Right lobe of liver (tissue), 6 donors: ENCODE results near the gene HTRA1. TPM values are rescaled to one million over a fixed set of nuclear protein-coding genes. Genes with fewer than 3 reads are reported as not detected.
A peak's percentile ranks its signal among the peaks of the same experiment; 100 is the strongest.

Source experiments
- ATAC-seq, 4 donors: fragments of 200-7000 bp; cut with Tn5 transposase; one replicate each; pipeline ENCODE4 v1.9.1; 2020; ENCODE audit warnings: mild to moderate bottlenecking in 4 of 4, moderate library complexity in 4 of 4
- DNase-seq, 3 donors: peaks; one replicate each; pipeline ENCODE4 v3.0.0-alpha.2; 2020
- H3K27ac ChIP-seq, 3 donors: fragments of 200-600 bp; one replicate each; pipeline ENCODE4 v1.8.0; 2022
- H3K27me3 ChIP-seq, 2 donors: fragments of 200-600 bp; one replicate each; pipeline ENCODE4 v1.8.0; 2022
- H3K36me3 ChIP-seq, 4 donors: fragments of 200-600 bp; sonication (generic) in 1 of 4; one replicate each; pipeline versions ENCODE4 v1.5.1 to v1.8.0; 2017 to 2022; ENCODE audit warnings: control low read depth in 1 of 4
- H3K4me1 ChIP-seq, 4 donors: fragments of 200-600 bp; sonication (generic) in 1 of 4; one replicate each; pipeline versions ENCODE4 v1.5.1 to v1.8.0; 2017 to 2022; ENCODE audit warnings: control low read depth in 1 of 4
- H3K4me3 ChIP-seq, 3 donors: fragments of 200-600 bp; one replicate each; pipeline ENCODE4 v1.8.0; 2022
- H3K9me3 ChIP-seq, 4 donors: fragments of 200-600 bp; sonication (generic) in 1 of 4; one replicate each; pipeline versions ENCODE4 v1.5.1 to v1.8.0; 2017 to 2022; ENCODE audit warnings: control low read depth in 1 of 4
- POLR2A ChIP-seq: fragments of 450-650 bp; IDR thresholded peaks from one replicate; pipeline ENCODE4 v1.6.1; 2017; ENCODE audit warnings: antibody characterized with exemption, mild to moderate bottlenecking
- WGBS: methylation state at CpG from one replicate; pipeline ENCODE4 v1.1.6; 2018; ENCODE audit warnings: low coverage, low lambda C conversion rate; ENCODE audit not compliant: insufficient coverage; ENCODE audit errors: missing lambda C conversion rate; 5-methylcytosine and 5-hydroxymethylcytosine counted together
- intact Hi-C, 2 donors: fragments of 100-400 bp; cut with DNase I; formaldehyde crosslinking; loops; one replicate each; pipeline versions ENCODE4 v1.11.2 to v1.14.1; 2022
- total RNA-seq, 6 experiments: library from RNA; depleted of rRNA in 2 of 6; stranded (reverse); fragments of >200 nt in 2 of 6; fragmentation: NEBNext Ultra II Directional in 3 of 6; extraction: Animal tissue kit (Norgen Biotek cat#: 25700) in 3 of 6; gene quantifications; one replicate each; pipeline versions ENCODE4 v1.1.0 to v1.2.4, GENCODE V29; 2016 to 2023
- TF ChIP-seq, protein P1 (sequence below), 4 donors: fragments of 200-600 bp in 3 of 4; fragments of 450-650 bp in 1 of 4; IDR thresholded peaks; one replicate each; pipeline versions ENCODE4 v1.5.1 to v1.8.0; 2016 to 2022; ENCODE audit warnings: antibody characterized with exemption in 4 of 4, mild to moderate bottlenecking in 2 of 4
- donor health status: DM: no; HTN: yes; CAD: no.
- donor health status: DM: no; HTN: no; CAD: no.
- donor health status: DM: no; HTN: no; CAD: no.
- donor health status: DM: no; HTN: yes; CAD: no.
- donor health status: DM: no; HTN: yes; CAD: no.

The HTRA1 gene
- total RNA-seq, 6 experiments from 2014 or later, result 91.9 to 224 (median 134) TPM

- Histone ChIP-seq H3K36me3 (no peaks in the 10 kb centered on the region), H3K4me3 (no peak overlapping the region), H3K4me1 (peaks cover 0 to 13% (median 4%) of the 10 kb centered on the region in 4 donors), H3K27me3 (no peaks in the 10 kb centered on the region), H3K9me3 (no peaks in the 10 kb centered on the region), H3K27ac (no peak overlapping the region)
- ATAC-seq (peak; percentile 82 to 85 (median 83)), DNase-seq (peak in 1 of 3 donors; percentile 56)
- WGBS, result 42% methylated on average over 4 of the region's 5 CpGs
- intact Hi-C loops, result no loop called here
- TF ChIP-seq, protein P1, sequence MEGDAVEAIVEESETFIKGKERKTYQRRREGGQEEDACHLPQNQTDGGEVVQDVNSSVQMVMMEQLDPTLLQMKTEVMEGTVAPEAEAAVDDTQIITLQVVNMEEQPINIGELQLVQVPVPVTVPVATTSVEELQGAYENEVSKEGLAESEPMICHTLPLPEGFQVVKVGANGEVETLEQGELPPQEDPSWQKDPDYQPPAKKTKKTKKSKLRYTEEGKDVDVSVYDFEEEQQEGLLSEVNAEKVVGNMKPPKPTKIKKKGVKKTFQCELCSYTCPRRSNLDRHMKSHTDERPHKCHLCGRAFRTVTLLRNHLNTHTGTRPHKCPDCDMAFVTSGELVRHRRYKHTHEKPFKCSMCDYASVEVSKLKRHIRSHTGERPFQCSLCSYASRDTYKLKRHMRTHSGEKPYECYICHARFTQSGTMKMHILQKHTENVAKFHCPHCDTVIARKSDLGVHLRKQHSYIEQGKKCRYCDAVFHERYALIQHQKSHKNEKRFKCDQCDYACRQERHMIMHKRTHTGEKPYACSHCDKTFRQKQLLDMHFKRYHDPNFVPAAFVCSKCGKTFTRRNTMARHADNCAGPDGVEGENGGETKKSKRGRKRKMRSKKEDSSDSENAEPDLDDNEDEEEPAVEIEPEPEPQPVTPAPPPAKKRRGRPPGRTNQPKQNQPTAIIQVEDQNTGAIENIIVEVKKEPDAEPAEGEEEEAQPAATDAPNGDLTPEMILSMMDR (IDR thresholded peaks at IDR 0.05), result no peak
Measured at GRCh38 chr10:122526892-122527291, 65.5 kb downstream of the HTRA1 start.

DNA sequence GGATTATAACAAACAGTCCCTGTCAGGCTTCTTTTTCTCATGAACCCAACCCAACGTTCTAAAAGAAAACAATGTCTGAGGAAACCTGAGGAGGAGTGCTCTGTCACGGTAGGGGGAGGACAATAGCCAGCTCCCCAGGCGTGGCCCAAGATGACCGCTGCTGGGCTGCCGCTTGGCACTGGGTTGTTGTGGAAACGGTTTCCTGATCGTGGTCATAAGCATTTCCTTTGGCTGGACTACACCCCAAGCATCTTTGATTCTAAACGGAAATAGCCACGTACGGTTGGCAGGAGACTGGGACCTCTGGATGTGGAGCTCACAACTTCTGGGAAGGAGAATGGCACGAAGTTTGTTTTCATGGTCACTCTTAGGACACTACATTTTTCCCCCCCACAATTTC, 68.8 kb downstream of the HTRA1 start:
- DNase-seq, result no peak
- TF ChIP-seq, protein P1 (IDR thresholded peaks at IDR 0.05), result no peak
- TF ChIP-seq POLR2A, result no peak
- WGBS, result 58% methylated on average over 8 of the region's 11 CpGs
- peaks cover 0 to 13% (median 4%) of the 10 kb centered on the region in 4 donors for H3K4me1 ChIP-seq
- no peak overlapping the region for H3K27ac ChIP-seq
- H3K36me3 ChIP-seq, result no peaks in the 10 kb centered on the region
- peak in 1 of 4 donors; percentile 38 for ATAC-seq
- intact Hi-C loops, result no loop called here
- no peaks in the 10 kb centered on the region for H3K9me3 ChIP-seq
- no peak overlapping the region for H3K4me3 ChIP-seq
- H3K27me3 ChIP-seq, result no peaks in the 10 kb centered on the region

GRCh38 chr10:122531261-122531660, 69.9 kb downstream of the HTRA1 start:
- no peaks in the 10 kb centered on the region for H3K36me3 ChIP-seq
- DNase-seq (no peak), ATAC-seq (no peak)
- no peak overlapping the region for H3K4me3 ChIP-seq
- H3K27me3 ChIP-seq, result no peaks in the 10 kb centered on the region
- intact Hi-C loops, result no loop called here
- no peak overlapping the region for H3K27ac ChIP-seq
- WGBS, result 93% methylated on average over 4 of the region's 5 CpGs
- no peaks in the 10 kb centered on the region for H3K9me3 ChIP-seq
- TF ChIP-seq POLR2A, result no peak
- TF ChIP-seq, protein P1 (IDR thresholded peaks at IDR 0.05), result no peak
- peaks cover 0 to 13% (median 2%) of the 10 kb centered on the region in 4 donors for H3K4me1 ChIP-seq

DNA sequence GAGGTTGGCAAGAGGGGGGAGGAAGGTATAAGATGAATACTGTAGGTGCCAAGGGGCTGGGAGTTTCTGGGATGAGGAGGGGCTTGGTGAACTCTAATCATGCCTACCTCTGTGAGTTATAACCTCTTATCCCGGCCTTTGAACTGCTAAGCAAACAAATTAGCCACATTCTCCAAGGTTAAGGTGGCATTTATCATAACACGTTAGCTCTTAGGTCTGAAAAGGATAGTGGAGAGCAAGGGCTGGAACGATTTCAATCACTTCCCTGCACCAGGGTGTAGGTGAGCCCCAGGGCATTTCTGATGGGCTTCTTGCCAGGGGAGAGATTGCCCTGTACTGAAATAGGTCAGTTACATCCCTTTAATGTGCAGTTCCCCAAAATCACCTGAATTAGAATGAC, 70.6 kb downstream of the HTRA1 start:
- ATAC-seq (peak; percentile 67 to 87 (median 80)), DNase-seq (peak in 1 of 3 donors; percentile 45)
- TF ChIP-seq, protein P1 (IDR thresholded peaks at IDR 0.05), result no peak
- TF ChIP-seq POLR2A, result no peak
- Histone ChIP-seq H3K4me3 (no peak overlapping the region), H3K9me3 (no peaks in the 10 kb centered on the region), H3K27me3 (no peaks in the 10 kb centered on the region), H3K36me3 (no peaks in the 10 kb centered on the region), H3K27ac (no peak overlapping the region), H3K4me1 (peaks cover 0 to 7% (median 0%) of the 10 kb centered on the region in 4 donors)
- 30% methylated on average over 2 of the region's 3 CpGs for WGBS
- intact Hi-C loops, result no loop called here
